Testis (tissue), 2 donors: ENCODE data around the gene TRIO.

Experiments used
- POLR2A ChIP-seq: fragments of 450-650 bp; IDR thresholded peaks from one replicate; pipeline ENCODE4 v1.6.1; 2017; ENCODE audit warnings: antibody characterized with exemption, mild to moderate bottlenecking, moderate library complexity
- TF ChIP-seq, protein P1 (sequence below), 3 experiments: fragments of 450-650 bp in 2 of 3; fragments of 200-600 bp in 1 of 3; sonication (generic) in 1 of 3; IDR thresholded peaks; one replicate each; pipeline ENCODE4 v1.5.1; 2016 to 2019; ENCODE audit warnings: antibody characterized with exemption in 3 of 3, mild to moderate bottlenecking in 2 of 3, moderate library complexity in 1 of 3

GRCh38 chr5:14175381-14175780, 32.2 kb downstream of the TRIO start:
- no peak for TF ChIP-seq POLR2A
- TF ChIP-seq, protein P1, sequence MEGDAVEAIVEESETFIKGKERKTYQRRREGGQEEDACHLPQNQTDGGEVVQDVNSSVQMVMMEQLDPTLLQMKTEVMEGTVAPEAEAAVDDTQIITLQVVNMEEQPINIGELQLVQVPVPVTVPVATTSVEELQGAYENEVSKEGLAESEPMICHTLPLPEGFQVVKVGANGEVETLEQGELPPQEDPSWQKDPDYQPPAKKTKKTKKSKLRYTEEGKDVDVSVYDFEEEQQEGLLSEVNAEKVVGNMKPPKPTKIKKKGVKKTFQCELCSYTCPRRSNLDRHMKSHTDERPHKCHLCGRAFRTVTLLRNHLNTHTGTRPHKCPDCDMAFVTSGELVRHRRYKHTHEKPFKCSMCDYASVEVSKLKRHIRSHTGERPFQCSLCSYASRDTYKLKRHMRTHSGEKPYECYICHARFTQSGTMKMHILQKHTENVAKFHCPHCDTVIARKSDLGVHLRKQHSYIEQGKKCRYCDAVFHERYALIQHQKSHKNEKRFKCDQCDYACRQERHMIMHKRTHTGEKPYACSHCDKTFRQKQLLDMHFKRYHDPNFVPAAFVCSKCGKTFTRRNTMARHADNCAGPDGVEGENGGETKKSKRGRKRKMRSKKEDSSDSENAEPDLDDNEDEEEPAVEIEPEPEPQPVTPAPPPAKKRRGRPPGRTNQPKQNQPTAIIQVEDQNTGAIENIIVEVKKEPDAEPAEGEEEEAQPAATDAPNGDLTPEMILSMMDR (IDR thresholded peaks at IDR 0.05): no peak
